ENCODE measurements around the gene PPP6R2. TPM values are rescaled to one million over a fixed set of nuclear protein-coding genes. Genes with fewer than 3 reads are reported as not detected.

Gene PPP6R2
- total and polyA plus RNA-seq, 5 experiments from 2014 or later = 13.3 to 104 (median 29.1) TPM

- H3K27me3 Mint-ChIP-seq = no peaks in the 10 kb centered on the region
- no peak overlapping the region for H3K4me3 Mint-ChIP-seq
- no peaks in the 10 kb centered on the region for H3K9me3 Mint-ChIP-seq
- H3K36me3 Mint-ChIP-seq = peaks cover 0 to 26% (median 0%) of the 10 kb centered on the region in 3 donors
- peak overlapping the region in 5 of 10 donors; percentile 59 to 75 (median 74) for H3K27ac Mint-ChIP-seq
- peak in 1 of 10 donors; percentile 62 for DNase-seq
- POLR2A ChIA-PET = interaction anchor here (1.2 to 9.8 kb wide), 2 partner anchors 26 to 66 kb away, joined by 3 to 92 read pairs; partner anchors contain the start of genes LMF2 and NCAPH2
- ATAC-seq = no peak
- H3K4me1 Mint-ChIP-seq = peaks cover 18 to 40% (median 29%) of the 10 kb centered on the region in 4 donors
These were observed 98.4 kb downstream of the PPP6R2 start for GRCh38 chr22:50441428-50441993.

DNA sequence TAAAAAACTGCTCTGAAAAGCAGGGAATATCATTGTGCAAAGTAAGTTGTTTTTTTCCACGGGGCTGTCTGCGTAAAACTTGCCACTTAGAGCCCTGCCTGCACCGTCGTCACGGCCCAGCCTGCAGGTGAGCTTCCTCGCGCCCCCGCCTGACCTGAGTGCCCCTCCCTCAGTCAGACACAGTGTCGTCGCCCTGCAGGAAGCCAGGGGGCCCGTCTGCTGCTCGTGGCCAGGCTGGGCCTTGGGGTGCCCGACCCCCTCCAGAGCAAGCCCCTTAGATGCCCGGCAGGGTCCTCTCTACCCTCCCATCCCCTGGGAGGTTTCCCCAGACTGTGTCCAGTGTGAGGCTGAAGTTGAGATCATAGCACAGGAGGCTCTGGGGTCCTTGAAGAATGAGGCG is 100.1 kb downstream of the PPP6R2 start:
- DNase-seq (peak in 8 of 10 donors; percentile 16 to 75 (median 40)), ATAC-seq (peak; percentile 31 to 41)
- peaks cover 18 to 46% (median 33%) of the 10 kb centered on the region in 4 donors for H3K4me1 Mint-ChIP-seq
- peak overlapping the region in 7 of 10 donors; percentile 26 to 62 (median 52) for H3K4me3 Mint-ChIP-seq
- no peaks in the 10 kb centered on the region for H3K9me3 Mint-ChIP-seq
- H3K27me3 Mint-ChIP-seq = no peaks in the 10 kb centered on the region
- H3K36me3 Mint-ChIP-seq = peaks cover 0 to 37% (median 2%) of the 10 kb centered on the region in 3 donors
- POLR2A ChIA-PET = interaction anchor here (3.1 to 9.8 kb wide), 4 partner anchors 13 to 82 kb away, joined by 14 to 92 read pairs (median 20); partner anchors contain the start of gene SCO2
- peak overlapping the region; percentile 80 to 95 (median 90) for H3K27ac Mint-ChIP-seq

- DNase-seq (peak in 1 of 10 donors; percentile 64), ATAC-seq (no peak)
- Mint-ChIP-seq H3K36me3 (peaks cover 0 to 43% (median 6%) of the 10 kb centered on the region in 3 donors), H3K4me3 (peak overlapping the region in 3 of 10 donors; percentile 48 to 57 (median 56)), H3K4me1 (peaks cover 20 to 52% (median 37%) of the 10 kb centered on the region in 4 donors), H3K9me3 (no peaks in the 10 kb centered on the region), H3K27ac (peak overlapping the region; percentile 80 to 97 (median 92)), H3K27me3 (no peaks in the 10 kb centered on the region)
- POLR2A ChIA-PET = interaction anchor here (1.1 to 9.8 kb wide), 8 partner anchors 12 to 93 kb away, joined by 3 to 92 read pairs (median 12); partner anchors contain the start of gene SCO2
These were observed 100.9 kb downstream of the PPP6R2 start for GRCh38 chr22:50443801-50444625.

GRCh38 chr22:50444663-50445062 is 101.5 kb downstream of the PPP6R2 start:
- Mint-ChIP-seq H3K4me1 (peaks cover 23 to 57% (median 40%) of the 10 kb centered on the region in 4 donors), H3K4me3 (peak overlapping the region in 8 of 10 donors; percentile 53 to 76 (median 72)), H3K9me3 (no peaks in the 10 kb centered on the region), H3K27ac (peak overlapping the region; percentile 75 to 97 (median 92)), H3K36me3 (peaks cover 0 to 50% (median 6%) of the 10 kb centered on the region in 3 donors), H3K27me3 (no peaks in the 10 kb centered on the region)
- ATAC-seq (peak in 1 of 2 donors; percentile 15), DNase-seq (peak in 1 of 10 donors; percentile 35)
- POLR2A ChIA-PET = interaction anchor here (1.0 to 9.8 kb wide), 10 partner anchors 12 to 93 kb away, joined by 3 to 92 read pairs (median 7); partner anchors contain the start of genes SBF1 and SCO2

DNA sequence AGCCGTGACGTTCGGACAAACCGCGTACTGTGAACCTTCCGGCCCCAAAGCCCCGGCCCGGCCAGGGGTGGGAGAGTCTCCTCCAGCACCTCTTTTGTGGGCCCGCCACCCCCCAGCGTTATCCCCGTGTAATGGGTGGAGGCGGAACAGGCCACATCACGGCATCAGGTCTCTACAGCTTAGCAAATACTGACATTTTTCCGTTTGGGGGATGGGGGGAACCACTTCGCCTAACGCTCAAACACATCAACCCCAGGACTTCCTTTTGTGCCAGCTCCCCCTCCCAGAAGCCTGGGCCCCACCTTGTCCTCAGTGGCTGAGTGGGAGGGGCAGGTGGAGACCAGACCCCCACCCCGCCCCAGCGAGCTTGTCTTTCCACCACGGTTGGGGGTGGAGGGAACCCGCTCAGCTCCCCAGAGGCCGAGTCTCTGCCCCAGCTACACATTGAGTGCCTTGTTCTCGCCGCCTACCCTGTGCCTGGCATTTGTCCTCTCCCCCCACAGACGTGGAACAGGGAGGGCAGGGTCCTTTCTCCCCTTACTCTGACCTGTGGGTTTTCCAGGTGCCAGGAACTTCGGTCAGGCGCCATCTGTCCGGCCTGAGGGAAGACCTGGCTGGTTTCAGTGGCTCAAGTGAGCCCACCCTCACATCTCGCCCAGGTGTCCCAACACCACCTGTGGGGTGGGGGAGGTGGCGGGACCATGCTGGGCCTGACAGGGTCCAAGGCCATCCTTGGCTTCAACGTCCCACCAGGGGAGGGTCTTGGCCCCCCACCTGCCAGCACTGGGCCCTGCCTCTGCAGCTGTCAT is 102.1 kb downstream of the PPP6R2 start:
- Mint-ChIP-seq H3K27ac (peak overlapping the region; percentile 75 to 97 (median 92)), H3K9me3 (no peaks in the 10 kb centered on the region), H3K4me1 (peaks cover 25 to 61% (median 43%) of the 10 kb centered on the region in 4 donors), H3K27me3 (no peaks in the 10 kb centered on the region), H3K4me3 (peak overlapping the region; percentile 46 to 76 (median 71)), H3K36me3 (peaks cover 0 to 53% (median 6%) of the 10 kb centered on the region in 3 donors)
- POLR2A ChIA-PET = interaction anchor here (0.8 to 9.8 kb wide), 13 partner anchors 11 to 103 kb away, joined by 3 to 92 read pairs (median 5); partner anchors contain the start of genes SBF1 and SCO2
- peak in 9 of 10 donors; percentile 32 to 83 (median 55) for DNase-seq
- ATAC-seq = peak; percentile 73 to 77

DNA sequence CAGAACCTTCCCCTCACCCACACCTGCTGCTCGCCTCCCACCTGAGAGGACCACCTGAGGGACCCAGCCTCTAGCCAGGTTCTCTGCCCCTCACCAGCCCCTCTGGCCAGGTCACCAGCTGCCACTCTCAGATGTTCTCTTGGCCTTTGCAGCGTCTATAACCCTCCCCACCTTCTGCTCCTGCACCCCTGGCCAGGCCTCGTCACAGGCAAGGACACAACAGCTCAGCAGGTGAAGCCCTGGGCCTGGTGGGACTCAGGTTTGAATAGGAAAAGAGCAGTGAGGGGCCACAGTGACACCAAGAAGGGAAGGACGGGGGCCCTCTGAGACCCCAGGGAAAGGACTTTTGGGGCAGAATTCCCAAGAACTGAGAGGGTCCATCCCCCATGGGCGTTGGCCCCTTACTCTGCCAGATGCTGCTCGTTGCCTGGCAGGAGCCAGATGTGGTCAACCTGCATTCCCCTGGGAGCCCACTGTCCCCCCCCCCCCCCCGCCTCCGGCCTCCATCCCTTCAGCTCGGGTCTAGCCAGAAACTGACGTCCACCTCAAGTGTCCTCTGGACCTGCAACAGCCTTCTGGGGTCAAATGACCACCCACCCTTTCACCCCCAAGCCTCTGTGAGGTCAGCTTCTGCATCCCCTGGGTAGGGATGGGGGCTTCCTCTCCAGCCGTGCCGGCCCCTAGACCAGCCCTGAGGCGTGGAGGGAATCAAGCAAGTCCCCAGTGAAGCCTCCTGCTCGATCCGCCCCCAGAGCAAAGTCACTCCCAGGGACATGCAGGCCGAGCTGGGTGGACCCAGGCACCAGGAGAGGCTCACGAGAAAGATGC is 103.0 kb downstream of the PPP6R2 start:
- Mint-ChIP-seq H3K4me3 (peak overlapping the region in 8 of 10 donors; percentile 19 to 76 (median 71)), H3K4me1 (peaks cover 27 to 61% (median 45%) of the 10 kb centered on the region in 4 donors), H3K9me3 (no peaks in the 10 kb centered on the region), H3K27ac (peak overlapping the region; percentile 75 to 97 (median 92)), H3K36me3 (peaks cover 0 to 61% (median 9%) of the 10 kb centered on the region in 3 donors), H3K27me3 (no peaks in the 10 kb centered on the region)
- POLR2A ChIA-PET = interaction anchor here (0.8 to 9.8 kb wide), 9 partner anchors 10 to 102 kb away, joined by 3 to 92 read pairs (median 5); partner anchors contain the start of gene SCO2
- ATAC-seq (no peak), DNase-seq (peak in 1 of 10 donors; percentile 58)

DNA sequence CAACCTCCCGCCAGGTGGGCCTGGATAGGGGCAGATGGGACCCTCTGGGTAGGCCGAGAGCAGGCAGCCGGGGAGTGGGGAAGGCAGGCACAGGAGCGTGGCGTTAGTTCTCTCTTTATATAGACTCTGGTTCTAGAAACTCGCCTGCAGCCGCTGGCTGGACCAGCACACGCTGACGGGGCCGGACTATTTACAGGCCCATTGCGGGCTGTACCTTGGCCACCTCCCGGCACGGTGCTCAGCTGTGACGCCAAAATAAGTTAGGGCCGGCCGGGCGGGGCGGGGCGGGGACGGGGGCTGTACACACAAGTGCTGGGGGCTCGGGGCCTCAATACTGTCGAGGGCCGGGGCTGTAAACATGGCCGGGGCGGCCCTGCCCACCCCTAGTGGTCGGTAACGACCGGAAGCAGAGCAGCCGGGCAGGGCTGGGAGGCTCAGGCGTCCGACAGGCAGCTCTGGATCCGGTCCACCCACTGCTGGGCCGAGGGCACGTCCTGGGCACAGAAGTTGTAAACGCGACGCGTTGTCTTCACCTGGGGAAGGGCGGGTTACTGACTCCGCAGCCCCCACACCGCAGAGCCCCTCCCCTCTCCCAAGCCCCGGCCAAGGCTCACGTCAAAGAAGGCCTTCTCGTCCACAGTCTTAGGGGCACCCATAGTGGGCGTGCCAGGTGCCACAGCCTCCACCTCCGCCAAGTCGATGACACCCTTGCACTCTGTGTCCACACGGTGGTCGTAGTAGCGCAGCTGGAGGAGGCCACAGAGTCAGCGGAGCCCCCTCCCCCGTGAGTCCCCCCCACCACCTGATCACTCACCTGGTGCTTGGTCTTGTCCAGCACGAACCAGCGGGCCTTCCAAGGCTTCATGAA is 103.8 kb downstream of the PPP6R2 start:
- Mint-ChIP-seq H3K4me3 (no peak overlapping the region), H3K27me3 (no peaks in the 10 kb centered on the region), H3K4me1 (peaks cover 25 to 60% (median 44%) of the 10 kb centered on the region in 4 donors), H3K36me3 (peaks cover 0 to 67% (median 9%) of the 10 kb centered on the region in 3 donors), H3K27ac (peak overlapping the region in 7 of 10 donors; percentile 27 to 91 (median 77)), H3K9me3 (no peaks in the 10 kb centered on the region)
- peak in 2 of 10 donors; percentile 3 to 40 for DNase-seq
- POLR2A ChIA-PET = interaction anchor here (1.2 to 9.8 kb wide), 3 partner anchors 10 to 21 kb away, joined by 3 to 92 read pairs (median 3); no protein-coding TSS in a partner anchor
- no peak for ATAC-seq

DNA sequence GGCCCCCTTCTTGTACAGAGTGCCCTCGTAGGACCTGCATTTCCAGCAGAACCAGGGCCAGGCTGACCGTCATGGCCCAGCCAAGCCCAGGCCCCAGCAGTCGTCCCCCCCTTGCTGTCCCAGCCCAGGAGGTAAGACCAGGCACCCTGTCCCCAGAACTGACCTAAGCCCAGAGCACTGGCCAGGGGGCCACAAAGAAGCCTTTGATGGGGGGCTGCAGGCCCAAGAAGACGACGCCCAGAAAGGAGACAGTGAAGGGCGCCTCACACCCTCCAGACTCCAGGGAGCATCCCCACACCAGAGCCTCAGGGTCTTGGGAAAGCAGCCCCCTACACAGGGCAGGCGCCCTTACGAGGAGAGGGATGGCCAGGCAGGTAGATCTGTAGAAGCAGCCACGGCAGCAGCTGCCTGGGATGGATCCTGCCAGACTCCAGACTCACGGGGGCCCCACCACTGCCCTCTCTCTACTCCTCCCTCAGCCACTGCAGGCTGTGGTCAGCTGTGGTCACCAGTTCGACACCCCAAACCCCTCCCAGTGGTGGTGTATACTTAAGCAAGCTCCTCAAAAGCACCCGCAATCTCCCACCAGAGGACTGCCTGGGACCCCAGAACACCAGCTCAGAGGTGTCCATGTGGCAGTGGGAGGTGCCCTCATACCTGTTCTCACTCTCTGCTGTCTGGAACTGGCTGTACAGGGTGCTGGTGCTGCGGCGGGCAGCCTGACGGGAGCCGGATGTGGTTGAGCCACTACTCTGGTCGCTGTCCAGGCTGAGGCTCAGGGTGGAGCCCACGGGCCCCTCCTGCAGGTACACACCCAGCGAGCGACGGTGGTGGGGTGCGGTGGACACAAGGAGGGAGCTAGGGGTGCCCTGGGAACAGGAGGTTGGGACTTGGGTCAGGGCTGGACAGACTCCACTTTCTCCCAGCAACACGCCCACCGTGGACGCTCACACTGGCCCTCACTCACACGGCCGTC is 104.7 kb downstream of the PPP6R2 start:
- POLR2A ChIA-PET = interaction anchor here (0.8 to 1.2 kb wide), 3 partner anchors 14 to 22 kb away, joined by 3 to 4 read pairs (median 3); no protein-coding TSS in a partner anchor
- peak in 1 of 10 donors; percentile 58 for DNase-seq
- H3K4me3 Mint-ChIP-seq = no peak overlapping the region
- H3K27ac Mint-ChIP-seq = peak overlapping the region in 6 of 10 donors; percentile 37 to 85 (median 52)
- no peaks in the 10 kb centered on the region for H3K27me3 Mint-ChIP-seq
- peaks cover 0 to 72% (median 13%) of the 10 kb centered on the region in 3 donors for H3K36me3 Mint-ChIP-seq
- ATAC-seq = no peak
- no peaks in the 10 kb centered on the region for H3K9me3 Mint-ChIP-seq
- peaks cover 23 to 55% (median 44%) of the 10 kb centered on the region in 4 donors for H3K4me1 Mint-ChIP-seq

DNA sequence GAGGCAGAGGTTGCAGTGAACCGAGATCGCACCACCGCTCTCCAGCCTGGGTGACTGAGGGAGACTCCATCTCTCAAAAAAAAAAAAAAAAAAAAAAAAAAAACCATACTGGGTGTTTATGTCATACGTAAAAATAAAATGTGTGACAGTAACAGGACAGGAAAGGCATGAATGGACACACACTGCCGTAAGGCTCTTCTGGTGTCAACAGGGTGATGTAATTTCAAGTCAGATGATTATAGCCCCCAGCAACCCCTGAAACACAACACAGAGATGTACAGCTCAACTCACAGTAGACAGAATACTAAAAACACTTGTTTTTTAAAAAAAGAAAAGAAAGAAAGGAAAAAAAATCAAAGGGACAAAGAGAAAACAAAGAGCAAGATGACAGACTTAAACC is 109.5 kb downstream of the PPP6R2 start:
- Mint-ChIP-seq H3K27me3 (no peaks in the 10 kb centered on the region), H3K9me3 (no peaks in the 10 kb centered on the region), H3K4me1 (peaks cover 14 to 38% (median 20%) of the 10 kb centered on the region in 4 donors), H3K36me3 (peaks cover 0 to 83% (median 16%) of the 10 kb centered on the region in 3 donors), H3K4me3 (no peak overlapping the region), H3K27ac (peak overlapping the region in 9 of 10 donors; percentile 3 to 89 (median 61))
- POLR2A ChIA-PET = interaction anchor here (0.7 to 2.7 kb wide), 3 partner anchors 17 to 132 kb away, joined by 3 to 11 read pairs (median 4); no protein-coding TSS in a partner anchor
- ATAC-seq (peak in 1 of 2 donors; percentile 12), DNase-seq (no peak)

Measured in naive thymus-derived CD8-positive, alpha-beta T cell (primary cell).